Lung (tissue), 16 donors: ENCODE measurements around the gene PLAAT1. TPM values are rescaled to one million over a fixed set of nuclear protein-coding genes. Genes with fewer than 3 reads are reported as not detected.

Experiments
- ATAC-seq: fragments of 200-7000 bp; cut with Tn5 transposase; one replicate; pipeline ENCODE4 v1.9.1; 2020; ENCODE audit warnings: moderate number of reproducible peaks; ENCODE audit not compliant: insufficient read depth, low FRiP score
- DNase-seq, 3 donors: peaks; one replicate each; pipeline ENCODE4 v3.0.0-alpha.2; 2013 to 2017
- H3K27ac ChIP-seq, 2 donors: one replicate each; pipeline ENCODE4 v1.5.1; 2013; ENCODE audit warnings: mild to moderate bottlenecking in 2 of 2, moderate library complexity in 2 of 2, control low read depth in 1 of 2, inconsistent platforms in 1 of 2, low read depth in 1 of 2, low read length in 1 of 2
- H3K27me3 ChIP-seq, 3 donors: one replicate each; pipeline ENCODE4 v1.5.1; 2013; ENCODE audit warnings: low read length in 2 of 3; ENCODE audit not compliant: control insufficient read depth in 3 of 3, insufficient read depth in 3 of 3
- H3K36me3 ChIP-seq, 4 donors: one replicate each; pipeline ENCODE4 v1.5.1; 2013; ENCODE audit warnings: low read length in 4 of 4, mild to moderate bottlenecking in 1 of 4, moderate library complexity in 1 of 4; ENCODE audit not compliant: control insufficient read depth in 4 of 4, insufficient read depth in 4 of 4
- H3K4me1 ChIP-seq, 5 donors: one replicate each; pipeline ENCODE4 v1.5.1; 2013; ENCODE audit warnings: low read length in 5 of 5, mild to moderate bottlenecking in 2 of 5, moderate library complexity in 1 of 5; ENCODE audit not compliant: control insufficient read depth in 5 of 5, insufficient read depth in 5 of 5
- H3K4me3 ChIP-seq: one replicate; pipeline ENCODE4 v1.5.1; 2013; ENCODE audit warnings: mild to moderate bottlenecking, control low read depth, moderate library complexity
- H3K9ac ChIP-seq, 2 donors: one replicate each; pipeline ENCODE4 v1.5.1; 2013; ENCODE audit warnings: low read length in 2 of 2, control low read depth in 1 of 2; ENCODE audit not compliant: insufficient read depth in 1 of 2
- H3K9me3 ChIP-seq, 4 donors: one replicate each; pipeline ENCODE4 v1.5.1; 2013; ENCODE audit warnings: low read length in 3 of 4, mild to moderate bottlenecking in 1 of 4, moderate library complexity in 1 of 4; ENCODE audit not compliant: control insufficient read depth in 4 of 4, insufficient read depth in 3 of 4
- CTCF ChIP-seq: IDR thresholded peaks from 2 replicates; pipeline ENCODE4 v1.5.1; 2012; ENCODE audit warnings: mild to moderate bottlenecking; ENCODE audit errors: control extremely low read depth, extremely low read depth
- WGBS, 2 donors: extraction: QIAGEN DNeasy Blood & Tissue Kit; methylation state at CpG; one replicate each; pipeline ENCODE4 v1.1.7; 2013; 5-methylcytosine and 5-hydroxymethylcytosine counted together
- long read RNA-seq, 5 donors: transcript quantifications; one replicate each; lab custom pipeline, GENCODE V29; 2026
- polyA plus RNA-seq, 2 donors: library from polyadenylated mRNA; stranded (reverse); fragments of 200-250 nt; gene quantifications; one replicate each; pipeline ENCODE4 v1.2.1, GENCODE V29; 2013
- total RNA-seq, 2 donors: library from RNA; depleted of rRNA in 1 of 2; stranded (reverse); fragments of >200 nt in 1 of 2; gene quantifications; one replicate each; pipeline ENCODE4 v1.2.1, GENCODE V29; 2014 to 2021
- donor health status: control.
- donor health status: control.
- donor health status: Bipolar disorder and iron deficiency.
- donor health status: healthy.
- donor health status: DM: yes; HTN: yes; CAD: no.

The PLAAT1 gene
- total RNA-seq (under 1 TPM; 0.31 to 0.86 TPM), polyA plus RNA-seq (under 1 TPM; 0.13 to 0.18 TPM)
- long read RNA-seq, donor 1: 0 reads
- long read RNA-seq, donor 2: 0 reads
- long read RNA-seq, donor 3: 0 reads
- long read RNA-seq, donor 4: 0 reads
- long read RNA-seq, donor 5: 0 reads

- Histone ChIP-seq H3K4me1 (peaks cover 0 to 12% (median 3%) of the 10 kb centered on the region in 5 donors), H3K4me3 (peak within 1 kb of the TSS; percentile 41), H3K36me3 (no peaks in the 10 kb centered on the region), H3K27ac (peak within 1 kb of the TSS in 1 of 2 donors; percentile 93), H3K9ac (no peak within 1 kb of the TSS), H3K9me3 (peaks cover 0 to 6% (median 0%) of the 10 kb centered on the region in 4 donors), H3K27me3 (peaks cover 0 to 5% (median 0%) of the 10 kb centered on the region in 3 donors)
- 2% methylated on average over 76 to 93 of the region's 93 CpGs for WGBS, 2 donors
- peak; percentile 87 for ATAC-seq
- TF ChIP-seq CTCF: no peak
- DNase-seq: peak; percentile 77 to 87 (median 87)
These were observed at the start of gene PLAAT1 for GRCh38 chr3:193240850-193241706. Gene PLAAT1 (plus strand): TSS chr3:193241222. CDS start chr3:193255651, 14,429 bp downstream.

DNA sequence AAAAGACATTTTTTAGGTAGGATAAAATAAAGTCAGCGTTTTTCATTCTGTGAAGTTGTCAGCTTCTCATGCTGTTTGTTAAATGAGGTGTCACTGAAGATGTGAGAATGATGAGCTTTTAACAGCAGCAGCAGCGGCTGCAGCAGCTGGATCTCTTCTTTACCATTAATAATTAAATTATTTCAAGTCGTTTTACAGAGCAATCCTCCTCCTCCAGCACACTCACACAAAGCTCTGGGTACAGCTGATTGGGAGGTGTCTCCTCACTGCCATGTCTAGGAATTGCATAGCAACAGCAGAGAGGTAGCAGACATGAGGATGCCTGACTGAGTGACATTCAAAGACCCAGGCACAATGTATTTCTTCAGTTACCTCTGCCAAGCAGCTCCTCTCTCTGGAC lies 46.7 kb upstream of the PLAAT1 start:
- Histone ChIP-seq H3K36me3 (no peaks in the 10 kb centered on the region), H3K9me3 (no peaks in the 10 kb centered on the region), H3K4me3 (no peak overlapping the region), H3K4me1 (peaks cover 0 to 4% (median 0%) of the 10 kb centered on the region in 5 donors), H3K27me3 (peaks cover 0 to 6% (median 2%) of the 10 kb centered on the region in 3 donors), H3K9ac (no peak overlapping the region), H3K27ac (no peak overlapping the region)
- DNase-seq (peak in 2 of 3 donors; percentile 28 to 53), ATAC-seq (no peak)
- WGBS, 2 donors: 34 to 55% methylated on average over 3 of the region's 3 CpGs
- no peak for TF ChIP-seq CTCF

DNA sequence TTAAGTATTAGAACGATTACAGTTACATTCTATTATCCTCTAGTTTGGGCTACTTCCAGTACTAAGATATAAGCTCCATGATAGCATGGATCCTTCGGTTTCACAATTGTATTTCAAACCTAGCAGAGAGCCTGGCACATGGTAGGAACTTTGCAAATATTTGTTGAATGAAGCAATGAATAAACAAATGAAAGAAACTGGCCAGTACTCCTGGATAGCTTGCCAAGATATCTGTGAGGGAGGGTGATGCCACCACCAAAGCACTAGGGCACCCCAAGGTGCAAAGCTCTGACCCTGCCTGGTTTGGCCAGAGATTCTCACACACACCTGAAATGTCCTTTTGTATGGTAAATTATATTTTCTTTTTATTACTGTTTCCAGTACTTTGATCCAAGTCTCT lies 44.3 kb upstream of the PLAAT1 start:
- no peak for ATAC-seq
- Histone ChIP-seq H3K9ac (no peak overlapping the region), H3K4me1 (peaks cover 0 to 4% (median 0%) of the 10 kb centered on the region in 5 donors), H3K4me3 (no peak overlapping the region), H3K9me3 (no peaks in the 10 kb centered on the region), H3K27me3 (peaks cover 0 to 2% (median 0%) of the 10 kb centered on the region in 3 donors), H3K27ac (no peak overlapping the region), H3K36me3 (no peaks in the 10 kb centered on the region)
- TF ChIP-seq CTCF: no peak
- DNase-seq: no peak
- 81 to 92% methylated on average over 2 of the region's 2 CpGs for WGBS, 2 donors
